Neural cell (in vitro differentiated cells): ENCODE data around the gene F12.

Experiments used
- CTCF ChIP-seq: fragments of 450-650 bp; IDR thresholded peaks from 2 replicates; pipeline ENCODE4 v1.5.1; 2014; ENCODE audit warnings: antibody characterized with exemption, mild to moderate bottlenecking, moderate library complexity; ENCODE audit not compliant: poor library complexity, severe bottlenecking
- EP300 ChIP-seq: fragments of 450-650 bp; conservative IDR thresholded peaks from 2 replicates; pipeline ENCODE4 v1.6.1; 2014; ENCODE audit warnings: antibody characterized with exemption, mild to moderate bottlenecking, moderate library complexity; ENCODE audit not compliant: poor library complexity, severe bottlenecking
- EZH2 ChIP-seq: fragments of 200-600, 300-800 bp; shearing (Covaris generic), sonication (generic); IDR thresholded peaks from 2 replicates; pipeline ENCODE4 v1.6.1; 2014; ENCODE audit warnings: antibody characterized with exemption, low read length, borderline replicate concordance, mild to moderate bottlenecking; ENCODE audit not compliant: insufficient read depth, poor library complexity, severe bottlenecking
- MXI1 ChIP-seq: fragments of 450-650 bp; conservative IDR thresholded peaks from 2 replicates; pipeline ENCODE4 v1.6.1; 2014; ENCODE audit warnings: antibody characterized with exemption, mild to moderate bottlenecking; ENCODE audit not compliant: poor library complexity, severe bottlenecking
- POLR2AphosphoS5 ChIP-seq: IDR thresholded peaks from 2 replicates; pipeline ENCODE4 v1.6.1; 2012
- RAD21 ChIP-seq: fragments of 450-650 bp; conservative IDR thresholded peaks from 2 replicates; pipeline ENCODE4 v1.6.1; 2014; ENCODE audit warnings: antibody characterized with exemption, mild to moderate bottlenecking, moderate library complexity
- SMC3 ChIP-seq: fragments of 450-650 bp; conservative IDR thresholded peaks from 2 replicates; pipeline ENCODE4 v1.6.1; 2014; ENCODE audit warnings: antibody characterized with exemption, mild to moderate bottlenecking, moderate library complexity; ENCODE audit not compliant: poor library complexity

DNA sequence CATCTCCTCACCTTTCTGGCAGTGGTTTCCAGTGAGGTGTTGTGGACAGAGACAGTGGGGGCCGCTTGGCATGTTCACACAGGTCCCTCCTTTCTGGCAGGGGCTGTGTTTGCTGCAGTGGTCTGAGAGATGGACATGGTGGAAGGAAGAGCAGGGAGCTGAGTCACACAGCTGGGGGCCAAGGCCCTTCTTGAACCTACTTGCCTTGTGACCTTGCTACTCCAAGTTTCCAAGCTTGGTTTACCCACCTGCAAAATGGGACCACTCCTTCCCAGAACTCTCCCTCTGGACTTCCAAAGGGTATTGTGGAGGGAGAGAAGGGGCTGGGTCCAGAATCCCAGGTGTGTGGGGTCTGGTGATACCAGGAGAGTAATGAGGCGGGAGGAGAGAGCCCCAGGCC is 4.1 kb downstream of the F12 start:
- no peak for TF ChIP-seq EZH2
- TF ChIP-seq RAD21: no peak
- TF ChIP-seq CTCF: no peak
- no peak for TF ChIP-seq EP300
- TF ChIP-seq POLR2AphosphoS5: no peak
- TF ChIP-seq SMC3: no peak
- no peak for TF ChIP-seq MXI1
